Measurements from ENCODE around the gene PTPRA. TPM values are rescaled to one million over a fixed set of nuclear protein-coding genes. Genes with fewer than 3 reads are reported as not detected.

The PTPRA gene
- total RNA-seq, 6 experiments from 2014 or later: 15.7 to 22.1 (median 18.6) TPM

DNA sequence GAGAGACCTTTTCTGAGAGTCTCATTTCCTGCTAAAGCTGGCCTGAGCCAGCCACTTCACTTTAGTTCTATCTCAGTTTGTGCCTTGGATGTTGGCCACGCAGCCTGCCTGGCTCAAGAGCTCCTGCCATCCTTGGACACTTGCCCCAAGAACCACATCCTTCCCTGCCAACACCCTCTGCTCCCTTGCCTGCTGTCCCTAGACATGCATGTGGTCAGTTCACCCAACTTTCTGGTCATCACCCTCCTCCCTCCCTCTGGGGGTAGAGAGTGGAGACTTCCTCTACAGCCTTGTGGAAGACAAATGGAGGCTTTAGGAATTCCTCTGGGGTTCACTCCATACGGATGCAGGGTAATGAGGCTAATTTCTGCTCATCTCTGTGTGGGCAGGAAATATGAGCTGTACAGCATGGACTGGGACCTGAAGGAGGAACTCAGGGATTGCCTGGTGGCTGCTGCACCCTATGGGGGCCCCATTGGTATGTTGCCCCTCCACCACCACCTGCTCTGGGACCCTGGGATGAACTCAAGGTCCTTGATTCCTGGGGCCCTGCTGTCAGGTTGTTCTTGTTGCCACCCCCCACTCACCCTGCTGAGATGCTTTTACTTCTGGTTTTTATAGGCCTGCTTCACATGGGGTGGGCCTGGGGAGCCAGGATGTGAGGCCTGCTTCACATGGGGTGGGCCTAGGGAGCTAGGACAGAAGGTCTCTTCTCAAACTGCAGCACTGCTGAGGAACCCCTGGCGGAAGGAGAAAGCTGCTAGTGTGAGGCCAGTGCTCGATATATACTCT is 13.8 kb upstream of the PTPRA start:
- intact Hi-C loops (cut with DNase I): loop anchor here in 1 of 2 donors (10.0 kb wide), 1 partner anchor 105 kb away; no protein-coding TSS in a partner anchor
- no peak overlapping the region for H3K27ac ChIP-seq
- no peak for ATAC-seq
- DNase-seq: no peak
- H3K27me3 ChIP-seq: no peaks in the 10 kb centered on the region
- H3K36me3 ChIP-seq: peaks cover 0 to 21% (median 3%) of the 10 kb centered on the region in 4 donors
- WGBS (ENCODE audit: insufficient coverage, low coverage, low lambda C conversion rate, missing lambda C conversion rate): 82% methylated on average over 3 of the region's 4 CpGs
- H3K4me3 ChIP-seq: no peak overlapping the region
- TF ChIP-seq POLR2A (IDR thresholded peaks at IDR 0.05): no peak
- TF ChIP-seq, protein P1, sequence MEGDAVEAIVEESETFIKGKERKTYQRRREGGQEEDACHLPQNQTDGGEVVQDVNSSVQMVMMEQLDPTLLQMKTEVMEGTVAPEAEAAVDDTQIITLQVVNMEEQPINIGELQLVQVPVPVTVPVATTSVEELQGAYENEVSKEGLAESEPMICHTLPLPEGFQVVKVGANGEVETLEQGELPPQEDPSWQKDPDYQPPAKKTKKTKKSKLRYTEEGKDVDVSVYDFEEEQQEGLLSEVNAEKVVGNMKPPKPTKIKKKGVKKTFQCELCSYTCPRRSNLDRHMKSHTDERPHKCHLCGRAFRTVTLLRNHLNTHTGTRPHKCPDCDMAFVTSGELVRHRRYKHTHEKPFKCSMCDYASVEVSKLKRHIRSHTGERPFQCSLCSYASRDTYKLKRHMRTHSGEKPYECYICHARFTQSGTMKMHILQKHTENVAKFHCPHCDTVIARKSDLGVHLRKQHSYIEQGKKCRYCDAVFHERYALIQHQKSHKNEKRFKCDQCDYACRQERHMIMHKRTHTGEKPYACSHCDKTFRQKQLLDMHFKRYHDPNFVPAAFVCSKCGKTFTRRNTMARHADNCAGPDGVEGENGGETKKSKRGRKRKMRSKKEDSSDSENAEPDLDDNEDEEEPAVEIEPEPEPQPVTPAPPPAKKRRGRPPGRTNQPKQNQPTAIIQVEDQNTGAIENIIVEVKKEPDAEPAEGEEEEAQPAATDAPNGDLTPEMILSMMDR (IDR thresholded peaks at IDR 0.05): no peak
- H3K4me1 ChIP-seq: no peaks in the 10 kb centered on the region
- no peaks in the 10 kb centered on the region for H3K9me3 ChIP-seq

- no peak for ATAC-seq
- no CpG with 5 or more reads among the region's 12 CpGs for WGBS (ENCODE audit: insufficient coverage, low coverage, low lambda C conversion rate, missing lambda C conversion rate)
- H3K4me3 ChIP-seq: no peak overlapping the region
- no peaks in the 10 kb centered on the region for H3K9me3 ChIP-seq
- H3K27ac ChIP-seq: no peak overlapping the region
- peaks cover 0 to 28% (median 5%) of the 10 kb centered on the region in 4 donors for H3K36me3 ChIP-seq
- intact Hi-C loops (cut with DNase I): loop anchor here in 1 of 2 donors (10.0 kb wide), 1 partner anchor 110 kb away; no protein-coding TSS in a partner anchor
- no peak for DNase-seq
- no peaks in the 10 kb centered on the region for H3K27me3 ChIP-seq
- no peaks in the 10 kb centered on the region for H3K4me1 ChIP-seq
- no peak for TF ChIP-seq POLR2A (IDR thresholded peaks at IDR 0.05)
- TF ChIP-seq, protein P1 (IDR thresholded peaks at IDR 0.05): no peak
Observed at GRCh38 chr20:2864626-2865025, 8.7 kb upstream of the PTPRA start.

DNA sequence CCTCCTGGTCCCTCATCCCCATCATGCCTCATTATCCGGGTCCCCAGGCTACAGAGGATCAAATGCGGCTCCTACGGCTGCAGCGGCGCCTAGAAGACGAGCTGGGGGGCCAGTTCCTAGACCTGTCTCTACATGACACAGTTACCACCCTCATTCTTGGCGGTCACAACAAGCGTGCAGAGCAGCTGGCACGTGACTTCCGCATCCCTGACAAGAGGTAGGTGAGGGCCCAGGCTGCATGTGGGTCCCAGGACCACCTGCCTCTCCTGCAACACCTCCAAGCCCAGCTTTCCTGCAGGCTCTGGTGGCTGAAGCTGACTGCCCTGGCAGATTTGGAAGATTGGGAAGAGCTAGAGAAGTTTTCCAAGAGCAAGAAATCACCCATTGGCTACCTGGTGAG is 8.2 kb upstream of the PTPRA start:
- intact Hi-C loops (cut with DNase I): loop anchor here in 1 of 2 donors (10.0 kb wide), 1 partner anchor 110 kb away; no protein-coding TSS in a partner anchor
- Histone ChIP-seq H3K4me1 (no peaks in the 10 kb centered on the region), H3K36me3 (peaks cover 0 to 28% (median 5%) of the 10 kb centered on the region in 4 donors), H3K9me3 (no peaks in the 10 kb centered on the region), H3K4me3 (no peak overlapping the region), H3K27ac (no peak overlapping the region), H3K27me3 (no peaks in the 10 kb centered on the region)
- TF ChIP-seq POLR2A (IDR thresholded peaks at IDR 0.05): no peak
- TF ChIP-seq, protein P1 (IDR thresholded peaks at IDR 0.05): no peak
- no CpG with 5 or more reads among the region's 10 CpGs for WGBS (ENCODE audit: insufficient coverage, low coverage, low lambda C conversion rate, missing lambda C conversion rate)
- ATAC-seq (no peak), DNase-seq (no peak)

- ATAC-seq (peak in 1 of 4 donors; percentile 28), DNase-seq (no peak)
- Histone ChIP-seq H3K27me3 (no peaks in the 10 kb centered on the region), H3K27ac (no peak overlapping the region), H3K4me1 (no peaks in the 10 kb centered on the region), H3K9me3 (no peaks in the 10 kb centered on the region), H3K36me3 (peaks cover 0 to 28% (median 4%) of the 10 kb centered on the region in 4 donors), H3K4me3 (no peak overlapping the region)
- TF ChIP-seq, protein P1 (IDR thresholded peaks at IDR 0.05): peak in 1 of 4 donors; percentile 15
- no peak for TF ChIP-seq POLR2A (IDR thresholded peaks at IDR 0.05)
- WGBS (ENCODE audit: insufficient coverage, low coverage, low lambda C conversion rate, missing lambda C conversion rate): 88% methylated on average over 3 of the region's 3 CpGs
- intact Hi-C loops (cut with DNase I): loop anchor here in 1 of 2 donors (10.0 kb wide), 1 partner anchor 111 kb away; no protein-coding TSS in a partner anchor
Observed at GRCh38 chr20:2865630-2866029, 7.7 kb upstream of the PTPRA start.

Data from right lobe of liver (tissue), 6 donors.